CD14-positive monocyte (primary cell): ENCODE measurements around the gene UBR3. TPM values are rescaled to one million over a fixed set of nuclear protein-coding genes. Genes with fewer than 3 reads are reported as not detected.
"Not testable (repeated sequence)": the region's sequence is repeated elsewhere in the genome, so short reads cannot be mapped to it uniquely, and the experiment has no call there.

Experiments used
- DNase-seq, 3 donors: peaks; one replicate each; pipeline ENCODE4 v3.0.0-alpha.2; 2011 to 2022
- H2AFZ ChIP-seq: 2 replicates; pipeline ENCODE4 v1.6.0; 2012; ENCODE audit warnings: mild to moderate bottlenecking, low read depth, low read length, inconsistent platforms; ENCODE audit not compliant: insufficient read depth, poor library complexity, severe bottlenecking
- H3K27ac ChIP-seq, 2 donors: 1 replicate in 1 of 2; 2 replicates in 1 of 2; pipeline ENCODE4 v1.5.1; 2012 to 2013; ENCODE audit warnings: low read length in 2 of 2, control low read depth in 1 of 2, inconsistent platforms in 1 of 2, low read depth in 1 of 2, mild to moderate bottlenecking in 1 of 2
- H3K27me3 ChIP-seq, 2 donors: one replicate each; pipeline versions ENCODE4 v1.6.0 to v1.6.1; 2011 to 2013; ENCODE audit warnings: low read length in 2 of 2; ENCODE audit not compliant: control insufficient read depth in 2 of 2, insufficient read depth in 2 of 2
- H3K36me3 ChIP-seq, 2 donors: replicated peaks in 1 of 2; 1 replicate in 1 of 2; 2 replicates in 1 of 2; pipeline versions ENCODE4 v1.5.1 to v1.6.1; 2012 to 2013; ENCODE audit warnings: low read length in 2 of 2, control low read depth in 1 of 2, inconsistent platforms in 1 of 2, mild to moderate bottlenecking in 1 of 2; ENCODE audit not compliant: insufficient read depth in 2 of 2, control insufficient read depth in 1 of 2
- H3K4me1 ChIP-seq, 2 donors: 1 replicate in 1 of 2; 2 replicates in 1 of 2; pipeline versions ENCODE4 v1.5.1 to v1.6.1; 2012 to 2013; ENCODE audit warnings: low read length in 2 of 2, control low read depth in 1 of 2, inconsistent platforms in 1 of 2, mild to moderate bottlenecking in 1 of 2, moderate library complexity in 1 of 2; ENCODE audit not compliant: insufficient read depth in 2 of 2, control insufficient read depth in 1 of 2
- H3K4me2 ChIP-seq: replicated peaks from 2 replicates; pipeline ENCODE3; 2012; ENCODE audit warnings: low read length, moderate library complexity, mild to moderate bottlenecking; ENCODE audit not compliant: poor library complexity, severe bottlenecking; ENCODE audit errors: extremely low read depth
- H3K4me3 ChIP-seq, 3 experiments: fragments of 200-600 bp in 1 of 3; sonication (generic) in 1 of 3; replicated peaks in 1 of 3; 1 replicate in 2 of 3; 2 replicates in 1 of 3; pipeline ENCODE4 v1.5.1; 2011 to 2013; ENCODE audit warnings: low read length in 3 of 3, mild to moderate bottlenecking in 3 of 3, control low read depth in 2 of 3, low read depth in 2 of 3, inconsistent platforms in 1 of 3, moderate library complexity in 1 of 3
- H3K79me2 ChIP-seq: 2 replicates; pipeline ENCODE4 v1.6.0; 2012; ENCODE audit warnings: mild to moderate bottlenecking, control low read depth, inconsistent platforms, low read length, moderate library complexity; ENCODE audit not compliant: insufficient read depth
- H3K9ac ChIP-seq: 2 replicates; pipeline ENCODE4 v1.6.0; 2017; ENCODE audit warnings: low read length, mild to moderate bottlenecking; ENCODE audit not compliant: insufficient read depth, poor library complexity, severe bottlenecking
- H3K9me3 ChIP-seq, 2 donors: replicated peaks in 1 of 2; 1 replicate in 1 of 2; 2 replicates in 1 of 2; pipeline versions ENCODE4 v1.5.1 to v1.6.1; 2012 to 2013; ENCODE audit warnings: low read length in 2 of 2, control low read depth in 1 of 2; ENCODE audit not compliant: control insufficient read depth in 1 of 2, insufficient read depth in 1 of 2
- H4K20me1 ChIP-seq: 2 replicates; pipeline ENCODE4 v1.6.0; 2012; ENCODE audit warnings: mild to moderate bottlenecking, low read length, control low read depth, moderate library complexity; ENCODE audit not compliant: insufficient read depth
- H3K27ac Mint-ChIP-seq, 7 donors: one replicate each; pipeline ENCODE4 v1.8.0; 2020; ENCODE audit warnings: mild to moderate bottlenecking in 7 of 7, mixed read lengths in 7 of 7, moderate library complexity in 6 of 7, inconsistent platforms in 2 of 7
- H3K27me3 Mint-ChIP-seq, 3 donors: one replicate each; pipeline ENCODE4 v1.8.0; 2021 to 2022; ENCODE audit warnings: low read depth in 3 of 3, mild to moderate bottlenecking in 3 of 3, mixed read lengths in 3 of 3, moderate library complexity in 3 of 3, inconsistent platforms in 1 of 3
- H3K36me3 Mint-ChIP-seq, 2 donors: one replicate each; pipeline ENCODE4 v1.8.0; 2020; ENCODE audit warnings: mixed read lengths in 2 of 2, inconsistent platforms in 1 of 2, mild to moderate bottlenecking in 1 of 2
- H3K4me1 Mint-ChIP-seq: one replicate; pipeline ENCODE4 v1.8.0; 2020; ENCODE audit warnings: mild to moderate bottlenecking, mixed read lengths
- H3K4me3 Mint-ChIP-seq, 2 donors: one replicate each; pipeline ENCODE4 v1.8.0; 2020; ENCODE audit warnings: mild to moderate bottlenecking in 2 of 2, mixed read lengths in 2 of 2, moderate library complexity in 1 of 2
- H3K9me3 Mint-ChIP-seq, 7 donors: one replicate each; pipeline ENCODE4 v1.8.0; 2020 to 2022; ENCODE audit warnings: mixed read lengths in 7 of 7, mild to moderate bottlenecking in 6 of 7, moderate library complexity in 6 of 7, inconsistent platforms in 2 of 7
- CTCF ChIP-seq: fragments of 200-600 bp; IDR thresholded peaks from one replicate; pipeline ENCODE4 v1.8.0; 2022; ENCODE audit warnings: antibody characterized with exemption, mild to moderate bottlenecking
- WGBS: methylation state at CpG from one replicate; pipeline ENCODE4 v1.1.5; 2013; ENCODE audit warnings: missing lambda C conversion rate; ENCODE audit not compliant: insufficient coverage; 5-methylcytosine and 5-hydroxymethylcytosine counted together
- intact Hi-C, 2 donors: fragments of 100-400 bp; cut with micrococcal nuclease; formaldehyde crosslinking; loops; one replicate each; pipeline versions ENCODE4 v1.15.0 to v1.15.1; 2023
- polyA plus RNA-seq, 3 donors: library from polyadenylated mRNA; depleted of rRNA in 1 of 3; unstranded in 2 of 3; stranded (reverse) in 1 of 3; fragments of 300-500 nt in 2 of 3; fragments of >200 nt in 1 of 3; fragmentation: Illumina TruSeq in 2 of 3; gene quantifications; 1 replicate in 2 of 3; 2 replicates in 1 of 3; pipeline ENCODE4 v1.2.3, GENCODE V29; 2012 to 2021

UBR3 gene
- polyA plus RNA-seq, 3 donors = 4.3 to 10.7 (median 4.7) TPM

DNA sequence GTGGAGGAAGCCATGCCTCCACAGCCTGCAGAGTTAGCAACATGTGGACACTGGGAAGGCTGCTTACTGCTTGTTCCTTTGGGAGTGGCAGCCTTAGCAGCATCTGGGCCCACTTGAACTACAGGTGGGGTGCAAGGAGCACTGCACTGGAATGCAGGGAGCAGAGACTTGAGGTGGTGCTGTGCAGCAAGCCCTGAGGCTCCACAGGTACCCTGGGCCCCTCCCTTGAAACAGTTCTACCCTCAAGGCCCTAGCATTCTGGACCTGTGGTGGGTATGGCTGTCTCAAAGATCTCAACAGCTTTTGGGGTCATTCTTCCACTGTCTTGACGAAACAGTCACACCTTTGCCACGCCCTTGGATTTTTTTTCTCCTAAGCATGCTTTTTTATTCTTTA lies 13.5 kb downstream of the UBR3 start:
- no peak overlapping the region for H3K4me3 ChIP-seq
- Mint-ChIP-seq H3K4me3 (no peak overlapping the region), H3K27ac (no peak overlapping the region), H3K9me3 (peaks cover 0 to 2% (median 1%) of the 10 kb centered on the region in 7 donors), H3K36me3 (peaks cover 29 to 35% of the 10 kb centered on the region in 2 donors), H3K27me3 (peaks cover 0 to 1% (median 0%) of the 10 kb centered on the region in 3 donors), H3K4me1 (no peaks in the 10 kb centered on the region)
- no peak overlapping the region for H3K27ac ChIP-seq
- no peak for TF ChIP-seq CTCF
- no peak for DNase-seq
- peaks cover 76% of the 10 kb centered on the region for H4K20me1 ChIP-seq
- no peak overlapping the region for H3K9ac ChIP-seq
- peaks cover 0 to 22% of the 10 kb centered on the region in 2 donors for H3K36me3 ChIP-seq
- no peak overlapping the region for H3K4me2 ChIP-seq
- H2AFZ ChIP-seq = no peak overlapping the region
- no peaks in the 10 kb centered on the region for H3K27me3 ChIP-seq
- WGBS = 100% methylated on average over 2 of the region's 2 CpGs
- no peaks in the 10 kb centered on the region for H3K9me3 ChIP-seq
- intact Hi-C loops = no loop called here
- H3K4me1 ChIP-seq = no peaks in the 10 kb centered on the region
- peaks cover 38% of the 10 kb centered on the region for H3K79me2 ChIP-seq

DNA sequence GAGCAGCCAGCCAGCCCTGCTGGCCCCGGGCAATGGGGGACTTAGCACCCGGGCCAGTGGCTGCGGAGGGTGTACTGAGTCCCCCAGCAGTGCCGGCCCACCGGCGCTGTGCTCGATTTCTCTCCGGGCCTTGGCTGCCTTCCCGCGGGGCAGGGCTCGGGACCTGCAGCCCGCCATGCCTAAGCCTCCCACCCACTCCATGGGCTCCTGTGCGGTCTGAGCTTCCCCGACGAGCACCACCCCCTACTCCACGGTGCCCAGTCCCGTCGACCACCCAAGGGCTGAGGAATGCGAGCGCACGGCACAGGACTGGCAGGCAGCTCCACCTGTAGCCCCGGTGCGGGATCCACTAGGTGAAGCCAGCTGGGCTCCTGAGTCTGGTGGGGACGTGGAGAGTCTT lies 14.4 kb downstream of the UBR3 start:
- H3K9me3 ChIP-seq, H3K4me1 Mint-ChIP-seq, H3K27me3 Mint-ChIP-seq, DNase-seq, H2AFZ ChIP-seq, intact Hi-C loops, H3K27ac Mint-ChIP-seq, H3K27ac ChIP-seq, H3K27me3 ChIP-seq, H3K4me1 ChIP-seq, H3K4me2 ChIP-seq, H3K4me3 ChIP-seq, H3K9ac ChIP-seq, H3K9me3 Mint-ChIP-seq, H3K4me3 Mint-ChIP-seq: not testable (repeated sequence)
- Histone ChIP-seq H4K20me1 (peaks cover 72% of the 10 kb centered on the region), H3K36me3 (peaks cover 0 to 22% of the 10 kb centered on the region in 2 donors), H3K79me2 (peaks cover 37% of the 10 kb centered on the region)
- H3K36me3 Mint-ChIP-seq = peaks cover 30 to 44% of the 10 kb centered on the region in 2 donors
- WGBS = no CpG with 5 or more reads among the region's 24 CpGs
